Mesendoderm (in vitro differentiated cells): ENCODE measurements around the gene PTPRE.

Source experiments
- DNase-seq: peaks from one replicate; pipeline ENCODE4 v3.0.0; 2013
- H2AK5ac ChIP-seq: 2 replicates; pipeline ENCODE4 v1.6.1; 2013; ENCODE audit warnings: low read length, inconsistent platforms
- H2BK120ac ChIP-seq: 2 replicates; pipeline ENCODE4 v1.6.1; 2013; ENCODE audit warnings: low read depth, mild to moderate bottlenecking, low read length, moderate library complexity, mixed read lengths
- H2BK15ac ChIP-seq: replicated peaks from 2 replicates; pipeline ENCODE4 v1.6.1; 2013; ENCODE audit warnings: low read depth, mild to moderate bottlenecking, moderate library complexity
- H2BK5ac ChIP-seq: 2 replicates; pipeline ENCODE4 v1.6.1; 2013; ENCODE audit warnings: low read length, inconsistent platforms
- H3K18ac ChIP-seq: 2 replicates; pipeline ENCODE4 v1.6.1; 2013; ENCODE audit warnings: mild to moderate bottlenecking, low read length, mixed read lengths
- H3K23ac ChIP-seq: one replicate; pipeline ENCODE4 v1.6.1; 2013; ENCODE audit warnings: low read length
- H3K27ac ChIP-seq: 2 replicates; pipeline ENCODE4 v1.5.1; 2013; ENCODE audit warnings: low read depth, mild to moderate bottlenecking, inconsistent platforms, low read length, moderate library complexity
- H3K27me3 ChIP-seq: 2 replicates; pipeline ENCODE4 v1.6.1; 2013; ENCODE audit warnings: low read length, control low read depth, mild to moderate bottlenecking, inconsistent platforms; ENCODE audit not compliant: insufficient read depth, poor library complexity
- H3K36me3 ChIP-seq: 2 replicates; pipeline ENCODE4 v1.6.1; 2013; ENCODE audit warnings: low read length, inconsistent platforms; ENCODE audit not compliant: control insufficient read depth, insufficient read depth
- H3K4ac ChIP-seq: one replicate; pipeline ENCODE4 v1.6.1; 2013; ENCODE audit warnings: low read depth, mild to moderate bottlenecking, low read length, moderate library complexity
- H3K4me1 ChIP-seq: 2 replicates; pipeline ENCODE4 v1.6.1; 2013; ENCODE audit warnings: low read depth, low read length, inconsistent platforms; ENCODE audit not compliant: control insufficient read depth
- H3K4me2 ChIP-seq: 2 replicates; pipeline ENCODE4 v1.6.1; 2013; ENCODE audit warnings: low read length
- H3K4me3 ChIP-seq: 2 replicates; pipeline ENCODE4 v1.5.1; 2013; ENCODE audit warnings: mild to moderate bottlenecking, low read length
- H3K56ac ChIP-seq: one replicate; pipeline ENCODE4 v1.6.1; 2013; ENCODE audit warnings: low read length
- H3K79me1 ChIP-seq: 2 replicates; pipeline ENCODE4 v1.6.1; 2013; ENCODE audit warnings: low read length, inconsistent platforms
- H3K79me2 ChIP-seq: 2 replicates; pipeline ENCODE4 v1.6.1; 2013; ENCODE audit warnings: mild to moderate bottlenecking, low read length; ENCODE audit not compliant: control insufficient read depth, insufficient read depth
- H3K9ac ChIP-seq: 2 replicates; pipeline ENCODE4 v1.6.1; 2013; ENCODE audit warnings: low read length, inconsistent platforms
- H4K5ac ChIP-seq: one replicate; pipeline ENCODE4 v1.6.1; 2013; ENCODE audit warnings: low read length
- H4K8ac ChIP-seq: one replicate; pipeline ENCODE4 v1.6.1; 2013; ENCODE audit warnings: low read depth, mild to moderate bottlenecking, control low read depth, low read length, moderate library complexity
- WGBS: extraction: QIAGEN DNeasy Blood & Tissue Kit; methylation state at CpG from one replicate; pipeline ENCODE4 v1.1.7; 2013; ENCODE audit warnings: low lambda C conversion rate, missing lambda C conversion rate; ENCODE audit not compliant: insufficient coverage; ENCODE audit errors: extremely low coverage; 5-methylcytosine and 5-hydroxymethylcytosine counted together

PTPRE gene

GRCh38 chr10:128025437-128025836 is 118.5 kb downstream of the PTPRE start:
- no peak overlapping the region for H3K18ac ChIP-seq
- H4K5ac ChIP-seq: no peak overlapping the region
- H2AK5ac ChIP-seq: no peak overlapping the region
- DNase-seq: no peak
- H2BK120ac ChIP-seq: no peak overlapping the region
- H3K56ac ChIP-seq: no peak overlapping the region
- no peaks in the 10 kb centered on the region for H3K4me1 ChIP-seq
- H3K36me3 ChIP-seq: no peaks in the 10 kb centered on the region
- no peaks in the 10 kb centered on the region for H3K79me1 ChIP-seq
- no peak overlapping the region for H3K4ac ChIP-seq
- H2BK15ac ChIP-seq: no peak overlapping the region
- no peak overlapping the region for H3K23ac ChIP-seq
- H3K27me3 ChIP-seq: no peaks in the 10 kb centered on the region
- no CpG with 5 or more reads among the region's 8 CpGs for WGBS
- H3K9ac ChIP-seq: no peak overlapping the region
- no peaks in the 10 kb centered on the region for H3K79me2 ChIP-seq
- H3K4me2 ChIP-seq: no peak overlapping the region
- H3K4me3 ChIP-seq: no peak overlapping the region
- H3K27ac ChIP-seq: no peak overlapping the region
- no peak overlapping the region for H4K8ac ChIP-seq
- no peak overlapping the region for H2BK5ac ChIP-seq

- DNase-seq: no peak
- Histone ChIP-seq H4K8ac (no peak overlapping the region), H2BK15ac (no peak overlapping the region), H3K27me3 (no peaks in the 10 kb centered on the region), H3K4me2 (no peak overlapping the region), H3K36me3 (no peaks in the 10 kb centered on the region), H3K18ac (no peak overlapping the region), H3K23ac (no peak overlapping the region), H3K9ac (no peak overlapping the region), H3K56ac (no peak overlapping the region), H3K79me1 (no peaks in the 10 kb centered on the region), H2BK5ac (no peak overlapping the region), H3K27ac (no peak overlapping the region), H3K79me2 (no peaks in the 10 kb centered on the region), H2BK120ac (no peak overlapping the region), H3K4me1 (no peaks in the 10 kb centered on the region), H3K4me3 (no peak overlapping the region), H2AK5ac (no peak overlapping the region), H3K4ac (no peak overlapping the region), H4K5ac (no peak overlapping the region)
- no CpG with 5 or more reads among the region's 6 CpGs for WGBS
Measured at GRCh38 chr10:128025951-128026350, 119.0 kb downstream of the PTPRE start.

DNA sequence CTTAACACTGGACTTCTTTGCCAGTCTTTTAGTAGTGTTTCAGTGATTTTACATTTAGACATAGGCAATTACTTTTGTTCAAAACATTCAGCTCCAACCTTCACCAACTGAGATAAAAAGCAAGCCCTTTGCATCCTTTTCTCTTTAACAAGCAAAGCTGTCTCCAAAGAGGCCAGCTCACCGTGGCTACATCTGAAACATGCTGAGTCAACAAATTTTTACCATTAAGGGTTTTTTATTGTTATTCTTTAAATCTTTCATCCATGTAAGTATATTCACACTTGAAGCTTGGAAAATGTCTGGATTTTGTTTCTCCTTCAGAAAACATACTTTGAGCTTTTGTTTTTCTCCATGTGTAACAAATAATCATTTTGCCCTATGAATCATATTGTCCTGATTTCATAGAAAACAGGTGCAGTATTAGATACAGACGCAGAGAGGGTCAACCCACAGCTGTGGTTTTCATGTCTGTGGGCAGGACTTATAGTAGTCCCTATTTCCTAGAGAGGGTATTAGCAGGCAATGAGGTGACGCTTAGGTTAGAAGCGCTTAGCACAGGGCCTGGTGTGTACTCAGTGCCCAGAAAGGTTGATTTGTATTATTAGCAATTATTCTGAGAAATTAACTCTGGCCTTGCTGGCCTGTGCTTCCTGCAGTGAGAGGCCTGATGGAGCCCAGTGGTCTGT is 119.9 kb downstream of the PTPRE start:
- Histone ChIP-seq H2BK120ac (no peak overlapping the region), H2BK5ac (no peak overlapping the region), H2BK15ac (no peak overlapping the region), H3K36me3 (no peaks in the 10 kb centered on the region), H3K79me2 (no peaks in the 10 kb centered on the region), H4K8ac (no peak overlapping the region), H3K79me1 (no peaks in the 10 kb centered on the region), H4K5ac (no peak overlapping the region), H3K56ac (no peak overlapping the region), H3K27me3 (no peaks in the 10 kb centered on the region), H3K27ac (no peak overlapping the region), H3K4me1 (no peaks in the 10 kb centered on the region), H3K4ac (no peak overlapping the region), H3K23ac (no peak overlapping the region), H2AK5ac (no peak overlapping the region), H3K18ac (no peak overlapping the region), H3K4me2 (no peak overlapping the region), H3K9ac (no peak overlapping the region), H3K4me3 (no peak overlapping the region)
- WGBS: no CpG with 5 or more reads among the region's 4 CpGs
- no peak for DNase-seq

- Histone ChIP-seq H3K79me2 (no peaks in the 10 kb centered on the region), H3K79me1 (no peaks in the 10 kb centered on the region), H2BK15ac (no peak overlapping the region), H2AK5ac (no peak overlapping the region), H4K8ac (no peak overlapping the region), H3K4me3 (no peak overlapping the region), H3K4ac (no peak overlapping the region), H3K27me3 (no peaks in the 10 kb centered on the region), H3K56ac (no peak overlapping the region), H3K27ac (no peak overlapping the region), H4K5ac (no peak overlapping the region), H2BK5ac (no peak overlapping the region), H3K18ac (no peak overlapping the region), H3K4me1 (no peaks in the 10 kb centered on the region), H3K4me2 (no peak overlapping the region), H2BK120ac (no peak overlapping the region), H3K23ac (no peak overlapping the region), H3K9ac (no peak overlapping the region), H3K36me3 (no peaks in the 10 kb centered on the region)
- DNase-seq: no peak
- WGBS: no CpG with 5 or more reads among the region's 8 CpGs
Measured at GRCh38 chr10:128027306-128027705, 120.4 kb downstream of the PTPRE start.

DNA sequence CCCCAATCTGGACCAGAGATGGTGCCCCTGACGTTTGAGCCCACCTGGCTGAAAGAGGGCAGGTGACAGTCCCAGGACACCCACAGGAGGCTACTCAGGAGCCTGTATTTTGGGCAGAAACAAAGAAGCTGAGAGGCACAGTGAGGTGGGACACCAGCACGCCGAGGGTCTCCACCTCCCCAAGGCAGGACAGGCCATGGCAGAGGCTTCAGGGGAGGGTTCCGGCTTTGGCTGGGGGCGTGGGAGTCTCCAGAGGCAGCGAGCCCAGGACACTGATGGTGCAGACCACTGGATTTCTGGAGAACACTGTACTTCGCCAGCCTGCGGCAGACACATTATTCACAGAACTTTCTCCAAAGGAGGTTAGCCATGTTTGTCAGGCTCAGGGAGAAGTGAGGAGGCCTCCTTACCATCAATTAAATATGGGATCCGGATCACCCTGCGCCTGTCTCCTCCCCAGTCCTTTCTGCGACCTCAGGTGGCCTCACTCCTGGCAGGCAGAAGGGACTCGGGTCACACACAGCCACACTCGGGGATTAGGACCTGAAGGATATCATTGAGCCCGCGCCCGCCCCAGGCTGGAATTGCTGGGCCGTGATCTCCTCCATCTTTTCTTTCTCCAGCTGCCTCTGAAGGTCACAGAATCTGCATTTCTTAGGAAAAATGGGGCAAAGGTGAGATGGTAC is 121.1 kb downstream of the PTPRE start:
- no peaks in the 10 kb centered on the region for H3K27me3 ChIP-seq
- H3K4me3 ChIP-seq: no peak overlapping the region
- H3K9ac ChIP-seq: no peak overlapping the region
- H4K5ac ChIP-seq: no peak overlapping the region
- no peak overlapping the region for H4K8ac ChIP-seq
- H3K79me2 ChIP-seq: no peaks in the 10 kb centered on the region
- WGBS: no CpG with 5 or more reads among the region's 17 CpGs
- H2BK15ac ChIP-seq: no peak overlapping the region
- H3K4me2 ChIP-seq: no peak overlapping the region
- H3K18ac ChIP-seq: no peak overlapping the region
- H3K4ac ChIP-seq: no peak overlapping the region
- no peak overlapping the region for H2BK120ac ChIP-seq
- no peak overlapping the region for H3K56ac ChIP-seq
- H2BK5ac ChIP-seq: no peak overlapping the region
- no peak overlapping the region for H3K27ac ChIP-seq
- H3K4me1 ChIP-seq: no peaks in the 10 kb centered on the region
- no peak overlapping the region for H2AK5ac ChIP-seq
- no peaks in the 10 kb centered on the region for H3K79me1 ChIP-seq
- DNase-seq: no peak
- H3K23ac ChIP-seq: no peak overlapping the region
- H3K36me3 ChIP-seq: no peaks in the 10 kb centered on the region
